ENCODE results near the gene TXNRD2.

TXNRD2 gene

DNA sequence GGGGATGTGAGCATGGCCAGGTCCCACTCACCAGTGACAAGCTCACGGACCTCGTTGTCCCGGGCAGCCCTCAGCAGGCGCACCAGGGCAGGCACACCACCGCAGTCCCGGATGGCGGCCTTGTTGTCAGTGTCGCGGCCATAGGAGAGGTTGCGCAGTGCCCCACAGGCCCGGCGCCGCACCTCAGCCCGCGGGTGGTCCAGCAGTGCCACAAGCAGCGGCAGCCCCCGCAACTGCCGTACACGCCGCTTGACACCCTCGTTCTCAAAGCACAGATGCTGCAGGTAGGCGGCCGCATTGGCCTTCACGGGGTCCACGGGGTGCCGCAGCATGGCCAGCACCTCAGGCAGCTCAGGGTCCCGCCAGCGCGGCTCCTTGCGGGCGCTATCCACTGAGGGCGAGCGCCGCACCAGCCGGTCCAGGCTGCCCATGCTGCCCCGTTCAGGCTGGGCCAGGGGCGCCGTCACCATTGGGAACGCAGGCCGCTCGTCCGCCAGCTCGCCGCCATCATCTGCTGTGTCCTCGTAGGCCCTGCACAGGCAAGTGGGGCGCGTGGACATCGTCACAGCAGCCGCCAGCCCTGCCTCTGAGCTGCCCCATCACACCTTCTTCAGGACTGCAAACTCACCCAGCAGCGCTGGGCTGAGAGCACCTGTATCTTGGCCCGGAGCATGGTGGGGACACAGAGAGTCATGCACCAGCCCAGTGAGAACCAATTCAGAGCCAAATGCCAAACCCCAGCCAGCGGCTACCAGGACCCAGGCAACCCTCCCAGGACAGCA lies 38.3 kb upstream of the TXNRD2 start:
- no peak for DNase-seq (ENCODE audit: low spot score)

GRCh38 chr22:19978748-19979147 lies 37.1 kb upstream of the TXNRD2 start:
- DNase-seq (ENCODE audit: low spot score): no peak

GRCh38 chr22:19977296-19978243 lies 36.0 kb upstream of the TXNRD2 start:
- no peak for DNase-seq (ENCODE audit: low spot score)

DNA sequence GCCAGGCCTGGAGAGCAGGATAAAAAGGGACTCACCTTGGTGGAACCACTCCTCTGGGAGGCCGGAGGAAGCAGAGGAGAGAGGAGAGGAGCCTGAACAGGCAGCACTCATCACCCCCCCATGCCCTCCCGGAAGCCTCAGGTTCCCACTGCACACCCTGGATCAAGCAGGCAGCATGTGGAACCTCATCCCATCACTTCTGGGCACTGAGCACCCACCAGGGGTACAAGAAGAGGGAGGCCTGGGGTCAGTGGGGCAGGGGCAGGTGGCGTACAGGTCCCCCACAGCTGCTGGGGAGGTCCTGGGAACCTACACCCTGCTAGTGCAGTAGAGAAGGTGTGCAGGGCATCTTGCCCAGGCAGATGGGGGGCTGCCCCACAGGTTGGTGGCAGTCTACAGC lies 35.1 kb upstream of the TXNRD2 start:
- no peak for DNase-seq (ENCODE audit: low spot score)

DNA sequence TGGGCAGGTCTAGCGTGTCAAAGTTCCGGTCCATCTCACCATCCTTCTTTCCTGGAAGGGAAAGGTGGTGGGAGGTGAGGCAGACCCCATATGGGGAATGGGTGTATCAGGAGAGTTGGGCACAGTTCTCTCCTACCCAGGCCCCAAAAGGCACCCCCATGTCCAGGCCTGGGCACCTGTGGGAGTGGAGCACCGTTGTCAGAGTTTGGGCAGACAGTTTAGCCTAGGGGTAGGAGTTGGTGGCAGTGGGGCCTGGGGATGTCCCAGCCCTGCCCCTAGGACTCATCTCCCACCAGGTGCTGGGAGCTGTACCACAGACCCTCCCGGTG lies 34.1 kb upstream of the TXNRD2 start:
- DNase-seq (ENCODE audit: low spot score): no peak

DNA sequence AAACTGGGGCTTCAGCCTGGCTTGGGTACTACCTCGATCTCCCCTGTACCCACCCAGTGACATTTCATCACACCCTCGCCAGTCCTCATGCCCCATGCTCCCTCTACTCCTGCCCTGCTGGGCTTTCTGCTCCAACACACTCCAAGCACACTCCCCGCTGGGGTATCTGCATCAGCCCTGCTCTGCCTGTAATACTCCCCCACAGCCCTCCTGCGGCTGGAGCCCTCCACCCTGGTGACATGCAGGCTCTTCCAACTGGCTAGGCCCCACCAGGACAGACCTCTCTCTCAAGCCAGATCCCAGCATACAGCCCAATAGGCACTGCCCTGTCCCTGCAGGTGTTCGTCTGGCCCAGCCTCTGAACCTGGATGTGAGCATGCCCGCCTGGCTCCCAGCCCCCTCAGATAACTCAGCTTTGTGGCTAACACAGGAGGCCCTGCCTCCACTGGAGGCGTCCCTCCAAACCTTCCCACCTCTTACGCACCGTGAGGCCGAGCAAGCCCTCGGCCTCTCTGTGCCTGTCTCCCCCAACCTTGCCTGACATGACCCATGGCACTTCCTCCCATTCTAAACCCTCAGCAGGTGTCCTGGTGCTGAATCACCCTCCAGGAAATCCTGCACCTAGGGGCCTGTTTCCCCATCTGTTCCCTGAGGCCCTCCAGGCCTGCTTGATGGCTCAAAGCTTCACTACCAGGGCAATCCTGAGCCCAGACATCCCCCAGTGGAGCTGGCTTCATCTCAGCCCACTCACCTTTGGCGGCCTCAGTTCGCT lies 33.5 kb upstream of the TXNRD2 start:
- no peak for DNase-seq (ENCODE audit: low spot score)

DNA sequence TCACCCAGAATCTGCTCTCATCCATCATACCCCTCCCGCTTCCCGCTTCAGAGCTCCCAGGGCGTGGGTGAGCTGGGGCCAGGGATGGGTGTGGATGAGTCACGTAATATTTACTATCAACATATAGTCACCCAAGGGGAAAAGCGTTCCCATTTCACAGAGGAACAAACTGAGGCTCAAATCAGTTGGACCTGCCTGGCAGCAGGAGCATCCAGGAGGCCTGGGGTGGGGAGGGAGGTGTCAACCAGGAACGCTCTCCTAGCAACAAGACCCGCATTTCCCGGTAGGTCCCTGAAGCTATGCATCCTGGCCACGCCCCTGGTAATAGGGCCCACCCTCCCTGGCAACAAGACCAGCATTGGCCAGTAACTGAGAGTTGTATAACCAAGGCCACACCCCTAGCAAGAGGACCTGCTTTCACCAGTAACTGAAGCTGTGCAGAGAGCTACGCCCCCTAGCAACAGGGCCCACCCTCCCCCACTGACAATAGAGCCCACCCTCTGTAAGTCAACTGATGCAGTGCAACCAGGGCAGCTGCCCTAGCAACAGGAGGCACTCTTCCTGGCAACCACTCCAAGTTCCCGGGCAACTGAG lies 32.7 kb upstream of the TXNRD2 start:
- DNase-seq (ENCODE audit: low spot score): peak; percentile 86

DNA sequence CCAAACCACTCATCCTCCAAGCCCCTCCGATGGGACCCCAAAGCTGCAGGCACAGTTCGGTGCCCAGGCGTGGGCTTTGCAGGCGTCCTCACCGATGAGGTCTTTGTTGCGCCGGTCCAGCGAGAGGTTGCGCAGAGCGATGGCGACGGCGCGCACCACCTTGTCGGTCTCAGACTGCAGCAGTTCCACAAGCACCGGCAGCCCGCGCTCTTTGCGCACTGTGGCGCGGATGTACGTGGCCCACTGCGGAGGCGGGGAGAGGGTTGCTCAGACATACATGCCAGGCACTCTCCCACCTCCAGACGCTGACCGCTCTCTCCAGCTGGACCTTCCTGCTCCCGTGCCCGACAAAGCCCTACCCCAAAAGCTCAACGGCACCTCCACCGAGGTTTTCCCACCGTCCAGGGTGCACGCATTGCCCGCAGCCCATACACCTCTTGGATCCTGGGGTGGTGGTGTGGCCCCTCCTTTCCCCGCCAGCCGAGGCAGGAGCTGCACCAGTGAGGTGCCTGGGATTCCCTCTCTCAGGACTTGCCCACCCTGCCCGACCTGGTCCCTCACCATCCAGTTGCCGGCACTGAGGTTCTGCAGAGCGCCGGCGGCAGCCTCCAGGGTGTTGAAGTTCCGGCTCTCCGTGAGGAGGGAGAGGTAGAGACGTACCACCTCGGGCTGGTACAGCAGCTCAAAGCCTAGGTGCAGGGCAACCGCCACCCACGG lies 32.1 kb upstream of the TXNRD2 start:
- no peak for DNase-seq (ENCODE audit: low spot score)

DNA sequence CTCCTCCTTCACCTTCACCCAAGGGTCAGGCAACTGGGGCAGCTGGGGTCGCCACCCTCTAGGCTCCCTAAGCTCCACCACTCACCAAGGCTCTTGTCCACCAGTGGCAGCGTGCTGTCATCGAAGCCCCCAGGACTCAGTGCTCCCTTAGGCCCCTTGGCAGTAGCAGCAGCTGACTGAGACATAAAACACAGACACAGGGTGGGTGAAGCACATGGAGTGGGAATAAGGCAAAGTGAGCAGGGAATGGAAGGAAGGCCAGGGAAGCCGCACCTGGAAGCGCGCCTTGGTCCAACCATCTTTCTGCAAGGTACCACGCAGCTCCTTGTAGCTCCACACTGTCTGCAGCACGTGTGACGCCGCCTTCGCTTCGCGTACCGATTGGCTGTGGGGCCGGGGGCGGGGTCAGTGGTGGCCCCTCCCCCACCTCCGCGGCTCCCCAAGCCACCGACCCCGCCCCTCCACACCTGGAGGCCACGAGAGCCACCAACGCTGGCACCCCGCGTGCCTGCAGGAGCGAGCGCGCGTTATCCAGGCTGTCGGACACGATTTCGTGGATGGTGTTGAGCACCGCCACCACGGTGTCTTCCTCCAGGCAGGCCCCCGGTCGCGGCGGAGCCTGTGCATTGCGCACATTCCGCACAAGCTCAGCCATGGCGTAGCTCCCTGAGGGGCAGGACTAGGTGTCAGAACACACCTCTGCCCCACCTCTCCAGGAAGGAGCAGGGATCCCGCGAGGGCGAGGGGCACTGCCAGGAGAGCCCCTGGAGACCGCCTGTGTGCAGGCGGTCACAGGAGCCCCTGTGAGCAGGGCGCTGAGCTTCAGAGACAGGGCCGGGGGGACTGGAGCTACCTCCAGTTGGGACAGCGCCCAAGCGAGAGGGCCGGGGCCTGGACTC lies 31.3 kb upstream of the TXNRD2 start:
- DNase-seq (ENCODE audit: low spot score): no peak

DNA sequence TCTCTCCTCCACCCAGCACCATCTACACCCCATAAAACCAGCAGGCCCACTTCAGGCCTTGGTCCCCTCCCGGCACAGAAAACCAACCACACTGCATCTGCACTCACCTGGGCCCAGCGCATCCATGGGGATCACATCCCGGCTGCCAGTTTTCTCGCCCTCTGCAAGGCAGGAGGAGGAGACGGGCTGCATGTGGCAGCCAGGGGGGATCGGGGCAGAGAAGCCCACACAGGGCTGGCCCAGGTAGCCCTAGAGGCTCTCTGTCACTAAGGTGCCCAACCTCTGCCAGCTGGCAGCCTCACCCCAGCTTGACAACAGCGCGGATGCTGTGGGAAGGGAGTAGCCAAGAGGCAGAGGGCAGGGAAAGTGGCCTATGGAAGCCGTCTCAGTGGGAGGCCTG lies 30.6 kb upstream of the TXNRD2 start:
- no peak for DNase-seq (ENCODE audit: low spot score)

- no peak for DNase-seq (ENCODE audit: low spot score)
Measured at GRCh38 chr22:19971276-19972124, 29.9 kb upstream of the TXNRD2 start.

- DNase-seq (ENCODE audit: low spot score): peak; percentile 96
Measured at GRCh38 chr22:19970479-19971275, 29.1 kb upstream of the TXNRD2 start.

DNA sequence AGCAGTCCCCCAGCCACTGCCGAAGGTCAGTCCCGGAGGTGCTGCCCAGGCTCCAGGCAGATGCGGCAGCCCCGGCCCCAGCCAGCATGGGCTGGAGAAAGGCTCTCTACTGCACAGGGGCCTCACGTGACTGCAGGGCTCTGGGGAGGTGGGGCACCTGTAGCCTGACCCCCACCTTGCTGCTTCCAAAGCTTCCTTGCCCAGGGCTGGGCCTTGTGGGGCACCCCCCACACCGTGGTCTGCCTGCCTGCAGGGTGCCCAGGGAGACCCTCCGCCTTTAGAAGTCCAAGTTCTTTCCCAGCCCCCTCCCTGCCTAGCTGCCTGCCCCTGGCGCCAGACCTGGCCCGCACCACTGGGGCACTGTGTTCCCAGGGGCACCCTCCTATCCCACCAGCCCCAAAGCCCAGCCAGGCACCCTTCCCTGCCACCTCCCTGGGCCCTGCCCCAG lies 28.4 kb upstream of the TXNRD2 start:
- no peak for DNase-seq (ENCODE audit: low spot score)

DNA sequence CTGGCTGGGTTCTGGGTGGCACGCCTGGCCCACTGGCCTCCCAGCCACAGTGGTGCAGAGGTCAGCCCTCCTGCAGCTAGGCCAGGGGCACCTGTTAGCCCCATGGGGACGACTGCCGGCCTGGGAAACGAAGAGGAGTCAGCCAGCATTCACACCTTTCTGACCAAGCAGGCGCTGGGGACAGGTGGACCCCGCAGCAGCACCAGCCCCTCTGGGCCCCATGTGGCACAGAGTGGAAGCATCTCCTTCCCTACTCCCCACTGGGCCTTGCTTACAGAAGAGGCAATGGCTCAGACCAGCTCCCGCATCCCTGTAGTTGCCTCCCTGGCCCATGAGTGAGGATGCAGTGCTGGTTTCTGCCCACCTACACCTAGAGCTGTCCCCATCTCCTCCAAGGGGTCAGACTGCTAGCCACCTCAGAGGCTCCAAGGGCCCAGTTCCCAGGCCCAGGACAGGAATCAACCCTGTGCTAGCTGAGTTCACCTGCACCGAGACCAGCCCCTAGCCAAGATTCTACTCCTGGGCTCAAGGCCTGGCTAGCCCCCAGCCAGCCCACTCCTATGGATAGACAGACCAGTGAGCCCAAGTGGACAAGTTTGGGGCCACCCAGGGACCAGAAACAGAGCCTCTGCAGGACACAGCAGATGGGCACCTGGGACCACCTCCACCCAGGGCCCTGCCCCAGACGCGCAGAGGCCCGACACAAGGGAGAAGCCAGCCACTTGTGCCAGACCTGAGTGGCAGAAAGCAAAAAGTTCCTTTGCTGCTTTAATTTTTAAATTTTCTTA lies 27.7 kb upstream of the TXNRD2 start:
- DNase-seq (ENCODE audit: low spot score): no peak

DNA sequence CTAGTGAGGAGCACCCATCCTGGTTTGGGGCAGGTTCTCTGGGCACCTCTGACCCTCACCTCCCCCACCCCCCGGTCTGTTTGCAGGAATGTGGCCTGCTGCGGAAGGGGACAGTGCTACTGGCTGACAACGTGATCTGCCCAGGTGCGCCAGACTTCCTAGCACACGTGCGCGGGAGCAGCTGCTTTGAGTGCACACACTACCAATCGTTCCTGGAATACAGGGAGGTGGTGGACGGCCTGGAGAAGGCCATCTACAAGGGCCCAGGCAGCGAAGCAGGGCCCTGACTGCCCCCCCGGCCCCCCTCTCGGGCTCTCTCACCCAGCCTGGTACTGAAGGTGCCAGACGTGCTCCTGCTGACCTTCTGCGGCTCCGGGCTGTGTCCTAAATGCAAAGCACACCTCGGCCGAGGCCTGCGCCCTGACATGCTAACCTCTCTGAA lies 26.9 kb upstream of the TXNRD2 start:
- DNase-seq (ENCODE audit: low spot score): no peak

DNA sequence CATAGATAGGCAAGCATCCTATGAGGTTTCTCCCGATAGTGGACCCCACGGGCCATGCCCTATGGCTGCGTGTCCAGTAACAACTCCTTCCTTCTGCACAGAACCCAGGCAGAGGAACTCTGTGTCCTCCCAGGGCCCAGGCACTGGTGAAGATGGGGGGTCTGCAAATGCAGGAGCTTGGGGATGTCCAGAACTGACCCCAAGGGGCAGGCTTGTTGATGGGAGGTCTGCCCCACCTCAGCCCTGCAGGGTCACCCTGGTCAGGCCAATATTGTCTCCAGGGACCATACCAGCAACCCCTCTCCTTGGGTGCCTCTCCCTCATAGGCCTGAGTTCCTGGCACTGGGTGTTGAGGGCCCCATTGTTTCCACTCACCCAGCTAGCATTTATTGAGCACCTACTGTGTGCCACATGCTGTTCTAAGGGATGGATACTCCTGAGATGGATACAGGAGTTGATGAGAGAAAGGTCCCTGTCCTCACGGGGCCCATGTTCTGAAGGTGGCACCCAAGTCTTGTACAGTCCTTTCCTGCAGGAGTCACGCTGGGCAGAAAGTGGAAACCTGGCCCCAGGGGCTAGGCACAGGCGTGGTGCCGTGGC lies 26.3 kb upstream of the TXNRD2 start:
- no peak for DNase-seq (ENCODE audit: low spot score)

Data from HuH-7 (cell line).